Loucy (cell line): ENCODE data around the gene PITPNB.

Experiments used
- H2AFZ ChIP-seq: fragments of 200-600 bp; sonication (generic); 2 replicates; pipeline ENCODE4 v1.6.0; 2016; ENCODE audit warnings: antibody characterized with exemption, mild to moderate bottlenecking, low read length, moderate library complexity
- H3F3A ChIP-seq: fragments of 200-600 bp; 2 replicates; pipeline ENCODE4 v1.6.0; 2016; ENCODE audit warnings: antibody characterized with exemption, low read depth, mild to moderate bottlenecking
- H3K27me3 ChIP-seq: fragments of 200-600 bp; sonication (generic); 2 replicates; pipeline ENCODE4 v1.6.1; 2014; ENCODE audit warnings: low read length, mild to moderate bottlenecking; ENCODE audit not compliant: insufficient read depth, poor library complexity, severe bottlenecking
- H3K36me3 ChIP-seq: fragments of 200-600 bp; sonication (generic); 2 replicates; pipeline ENCODE4 v1.6.1; 2016; ENCODE audit warnings: low read length; ENCODE audit not compliant: insufficient read depth
- H3K4me1 ChIP-seq: fragments of 200-600 bp; sonication (generic); 2 replicates; pipeline ENCODE4 v1.5.1; 2014; ENCODE audit warnings: low read length, mild to moderate bottlenecking; ENCODE audit not compliant: insufficient read depth, poor library complexity, severe bottlenecking
- H3K4me2 ChIP-seq: fragments of 200-600 bp; sonication (generic); 2 replicates; pipeline ENCODE4 v1.6.0; 2014; ENCODE audit warnings: antibody characterized with exemption, low read length, low read depth, mild to moderate bottlenecking; ENCODE audit not compliant: poor library complexity, severe bottlenecking
- H3K4me3 ChIP-seq: fragments of 200-600 bp; sonication (generic); 2 replicates; pipeline ENCODE4 v1.5.1; 2014; ENCODE audit warnings: low read length, mild to moderate bottlenecking, mixed read lengths; ENCODE audit not compliant: poor library complexity, severe bottlenecking
- H3K79me2 ChIP-seq: fragments of 200-600 bp; sonication (generic); 2 replicates; pipeline ENCODE4 v1.6.1; 2014; ENCODE audit warnings: low read length; ENCODE audit not compliant: insufficient read depth
- H3K9ac ChIP-seq: fragments of 200-600 bp; sonication (generic); 2 replicates; pipeline ENCODE4 v1.6.0; 2014; ENCODE audit warnings: mild to moderate bottlenecking, low read depth, low read length, moderate library complexity; ENCODE audit not compliant: poor library complexity, severe bottlenecking
- H3K9me2 ChIP-seq: fragments of 200-600 bp; sonication (generic); replicated peaks from 2 replicates; pipeline ENCODE4 v1.6.1; 2016; ENCODE audit warnings: low read depth, low read length, mixed read lengths
- H3K9me3 ChIP-seq: fragments of 200-600 bp; sonication (generic); 2 replicates; pipeline ENCODE4 v1.6.1; 2014; ENCODE audit warnings: mild to moderate bottlenecking, antibody characterized with exemption, low read length, low read depth; ENCODE audit not compliant: insufficient read depth
- H4K20me1 ChIP-seq: fragments of 200-600 bp; sonication (generic); 2 replicates; pipeline ENCODE4 v1.6.0; 2014; ENCODE audit warnings: antibody characterized with exemption, low read length, mild to moderate bottlenecking; ENCODE audit not compliant: insufficient read depth, poor library complexity, severe bottlenecking
- EZH2phosphoT487 ChIP-seq: fragments of 200-600 bp; IDR thresholded peaks from 2 replicates; pipeline ENCODE4 v1.6.1; 2018; ENCODE audit warnings: antibody characterized with exemption, mild to moderate bottlenecking, moderate library complexity, borderline replicate concordance
- TF ChIP-seq, protein P1 (sequence below): fragments of 200-600 bp; sonication (generic); conservative IDR thresholded peaks from 2 replicates; pipeline ENCODE4 v1.5.1; 2014; ENCODE audit warnings: mild to moderate bottlenecking, antibody characterized with exemption, low read length

The PITPNB gene

GRCh38 chr22:27865496-27865895, 53.6 kb downstream of the PITPNB start:
- peaks cover 70% of the 10 kb centered on the region; the same call in 1 of the 2 replicates for H3K36me3 ChIP-seq
- H3K9me3 ChIP-seq: no peaks in the 10 kb centered on the region
- H3K4me3 ChIP-seq: no peak overlapping the region
- H3K9me2 ChIP-seq: no peaks in the 10 kb centered on the region
- no peak overlapping the region for H2AFZ ChIP-seq
- no peak overlapping the region for H3K9ac ChIP-seq
- no peak overlapping the region for H3K4me2 ChIP-seq
- H3K79me2 ChIP-seq: peaks cover 11% of the 10 kb centered on the region; the same call in 1 of the 2 replicates
- no peaks in the 10 kb centered on the region for H3K27me3 ChIP-seq
- H3F3A ChIP-seq: no peaks in the 10 kb centered on the region
- no peaks in the 10 kb centered on the region for H4K20me1 ChIP-seq
- peaks cover 3% of the 10 kb centered on the region for H3K4me1 ChIP-seq
- TF ChIP-seq, protein P1, sequence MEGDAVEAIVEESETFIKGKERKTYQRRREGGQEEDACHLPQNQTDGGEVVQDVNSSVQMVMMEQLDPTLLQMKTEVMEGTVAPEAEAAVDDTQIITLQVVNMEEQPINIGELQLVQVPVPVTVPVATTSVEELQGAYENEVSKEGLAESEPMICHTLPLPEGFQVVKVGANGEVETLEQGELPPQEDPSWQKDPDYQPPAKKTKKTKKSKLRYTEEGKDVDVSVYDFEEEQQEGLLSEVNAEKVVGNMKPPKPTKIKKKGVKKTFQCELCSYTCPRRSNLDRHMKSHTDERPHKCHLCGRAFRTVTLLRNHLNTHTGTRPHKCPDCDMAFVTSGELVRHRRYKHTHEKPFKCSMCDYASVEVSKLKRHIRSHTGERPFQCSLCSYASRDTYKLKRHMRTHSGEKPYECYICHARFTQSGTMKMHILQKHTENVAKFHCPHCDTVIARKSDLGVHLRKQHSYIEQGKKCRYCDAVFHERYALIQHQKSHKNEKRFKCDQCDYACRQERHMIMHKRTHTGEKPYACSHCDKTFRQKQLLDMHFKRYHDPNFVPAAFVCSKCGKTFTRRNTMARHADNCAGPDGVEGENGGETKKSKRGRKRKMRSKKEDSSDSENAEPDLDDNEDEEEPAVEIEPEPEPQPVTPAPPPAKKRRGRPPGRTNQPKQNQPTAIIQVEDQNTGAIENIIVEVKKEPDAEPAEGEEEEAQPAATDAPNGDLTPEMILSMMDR: no peak
- no peak for TF ChIP-seq EZH2phosphoT487

DNA sequence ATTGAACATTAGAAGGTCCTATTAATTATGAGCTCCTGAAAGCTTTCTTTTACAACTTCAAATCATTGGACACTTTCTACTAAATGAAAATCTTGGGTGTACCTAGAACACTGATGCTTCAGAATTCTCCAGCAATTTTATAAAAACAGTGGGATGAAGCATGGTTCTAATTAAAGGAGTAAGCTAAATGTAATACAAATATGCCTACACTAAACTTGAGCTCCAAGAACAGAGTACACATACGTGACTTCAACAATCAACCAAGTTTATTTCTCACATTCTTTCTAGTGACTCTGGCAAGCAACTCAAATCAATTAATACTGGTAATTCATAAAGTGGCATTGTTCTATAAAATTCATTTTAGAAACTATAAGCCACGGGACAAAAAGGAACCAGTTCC, 55.5 kb downstream of the PITPNB start:
- no peak overlapping the region for H2AFZ ChIP-seq
- H3K9me2 ChIP-seq: no peaks in the 10 kb centered on the region
- no peaks in the 10 kb centered on the region for H3K27me3 ChIP-seq
- H3F3A ChIP-seq: no peaks in the 10 kb centered on the region
- TF ChIP-seq, protein P1: no peak
- no peak for TF ChIP-seq EZH2phosphoT487
- peaks cover 5% of the 10 kb centered on the region; the same call in 1 of the 2 replicates for H3K79me2 ChIP-seq
- no peaks in the 10 kb centered on the region for H3K9me3 ChIP-seq
- no peak overlapping the region for H3K4me2 ChIP-seq
- H3K36me3 ChIP-seq: peaks cover 70% of the 10 kb centered on the region
- H4K20me1 ChIP-seq: no peaks in the 10 kb centered on the region
- no peak overlapping the region for H3K4me3 ChIP-seq
- H3K4me1 ChIP-seq: no peaks in the 10 kb centered on the region
- H3K9ac ChIP-seq: no peak overlapping the region

DNA sequence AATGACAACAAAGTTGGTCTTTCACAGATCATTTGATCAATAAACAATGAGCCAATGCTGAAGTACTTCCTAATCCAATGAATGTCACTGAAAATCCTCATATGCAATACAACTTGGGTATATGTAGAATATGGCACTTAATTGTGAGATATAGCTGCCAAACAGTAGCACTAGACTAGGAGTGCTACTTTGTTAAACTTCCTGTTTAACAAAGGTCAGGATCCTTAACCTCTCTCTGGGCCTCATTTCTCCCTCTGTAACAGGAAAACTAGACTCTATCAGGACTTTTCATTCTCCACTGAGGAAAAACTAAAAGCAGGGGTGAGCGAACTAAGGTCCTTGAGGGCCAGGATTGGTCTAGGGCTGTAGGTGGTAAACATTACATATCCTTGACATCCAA, 56.1 kb downstream of the PITPNB start:
- no peaks in the 10 kb centered on the region for H3K9me2 ChIP-seq
- no peaks in the 10 kb centered on the region for H3K4me1 ChIP-seq
- no peaks in the 10 kb centered on the region for H3K79me2 ChIP-seq
- H3K9ac ChIP-seq: no peak overlapping the region
- TF ChIP-seq, protein P1: no peak
- no peak for TF ChIP-seq EZH2phosphoT487
- H3K9me3 ChIP-seq: no peaks in the 10 kb centered on the region
- no peak overlapping the region for H2AFZ ChIP-seq
- no peak overlapping the region for H3K4me3 ChIP-seq
- H4K20me1 ChIP-seq: no peaks in the 10 kb centered on the region
- H3K36me3 ChIP-seq: peaks cover 70% of the 10 kb centered on the region
- no peak overlapping the region for H3K4me2 ChIP-seq
- no peaks in the 10 kb centered on the region for H3K27me3 ChIP-seq
- H3F3A ChIP-seq: no peaks in the 10 kb centered on the region
